DMS53 (cell line): ENCODE data around the gene TMPRSS13.

ENCODE experiments used
- DNase-seq: peaks from one replicate; lab custom pipeline; 2025; lab: John Stamatoyannopoulos, UW

Gene TMPRSS13

GRCh38 chr11:117911694-117912093 lies 17.5 kb downstream of the TMPRSS13 start:
- DNase-seq = no peak

- DNase-seq = no peak
Measured at GRCh38 chr11:117910941-117911655, 18.1 kb downstream of the TMPRSS13 start.

- DNase-seq = peak; percentile 16
Measured at GRCh38 chr11:117910525-117910924, 18.7 kb downstream of the TMPRSS13 start.

- DNase-seq = no peak
Measured at GRCh38 chr11:117909611-117910382, 19.4 kb downstream of the TMPRSS13 start.

GRCh38 chr11:117908959-117909610 lies 20.1 kb downstream of the TMPRSS13 start:
- no peak for DNase-seq

GRCh38 chr11:117908109-117908895 lies 20.9 kb downstream of the TMPRSS13 start:
- DNase-seq = no peak

GRCh38 chr11:117907276-117908108 lies 21.7 kb downstream of the TMPRSS13 start:
- peak; percentile 87 for DNase-seq

- DNase-seq = no peak
Measured at GRCh38 chr11:117906710-117907109, 22.5 kb downstream of the TMPRSS13 start.

- DNase-seq = no peak
Measured at GRCh38 chr11:117906126-117906525, 23.1 kb downstream of the TMPRSS13 start.

GRCh38 chr11:117905524-117905923 lies 23.7 kb downstream of the TMPRSS13 start:
- DNase-seq = no peak

- no peak for DNase-seq
Measured at GRCh38 chr11:117903505-117904382, 25.5 kb downstream of the TMPRSS13 start.

- DNase-seq = no peak
Measured at GRCh38 chr11:117902001-117902845, 27.0 kb downstream of the TMPRSS13 start.

GRCh38 chr11:117901601-117902000 lies 27.6 kb downstream of the TMPRSS13 start:
- no peak for DNase-seq

- no peak for DNase-seq
Measured at GRCh38 chr11:117900720-117901440, 28.3 kb downstream of the TMPRSS13 start.

- DNase-seq = no peak
Measured at GRCh38 chr11:117900121-117900648, 29.0 kb downstream of the TMPRSS13 start.

- DNase-seq = no peak
Measured at GRCh38 chr11:117898059-117898458, 31.1 kb downstream of the TMPRSS13 start.

GRCh38 chr11:117892651-117893050 lies 36.6 kb downstream of the TMPRSS13 start:
- no peak for DNase-seq

GRCh38 chr11:117891362-117891761 lies 37.8 kb downstream of the TMPRSS13 start:
- no peak for DNase-seq
